ENCODE data around the gene STMN1.

DNA sequence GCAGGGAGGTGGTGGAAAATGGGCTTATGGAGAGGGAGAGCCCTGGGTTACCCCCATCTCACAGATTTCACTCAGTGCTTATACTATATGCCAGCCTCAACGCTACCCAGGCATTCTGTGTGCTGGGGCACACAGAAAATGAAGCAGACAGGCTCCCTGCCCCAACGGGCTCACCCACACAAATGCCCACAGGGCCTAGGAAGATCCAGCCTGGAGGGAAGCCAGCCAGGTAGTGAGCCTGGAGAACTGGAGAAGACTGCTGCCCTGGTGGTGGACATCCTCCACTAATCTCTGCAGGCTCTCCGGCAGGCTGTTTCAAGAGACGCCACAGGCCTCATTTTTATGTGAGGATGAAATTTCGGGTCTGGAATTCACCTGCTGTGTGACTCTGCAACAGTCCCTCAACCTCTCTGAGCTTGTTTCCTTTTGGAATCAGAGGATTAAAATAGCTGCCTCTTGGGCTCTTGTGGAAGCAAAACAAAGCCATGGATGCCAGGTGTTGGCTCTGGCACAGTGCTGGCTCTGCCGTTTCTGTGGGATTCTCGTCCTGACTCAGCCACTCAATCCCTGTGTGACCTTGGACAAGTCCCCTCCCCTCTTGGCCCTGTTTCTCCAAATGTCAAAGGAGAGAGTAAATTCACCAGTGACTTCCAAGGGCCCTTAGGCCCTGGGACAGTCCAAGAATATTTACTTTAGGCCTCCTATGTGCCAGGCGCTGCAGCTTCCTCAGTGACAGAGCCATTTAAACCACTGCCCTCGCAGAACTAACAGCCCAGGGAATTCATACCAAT is 34.3 kb downstream of the STMN1 start:
- TF ChIP-seq CTCF (conservative IDR thresholded peaks at IDR 0.05) = no peak
- no peak for TF ChIP-seq EZH2 (IDR thresholded peaks at IDR 0.05; ENCODE audit: low read depth)
